Right ventricle myocardium superior (tissue), 1 donor: ENCODE results near the gene ACAP3. TPM values are rescaled to one million over a fixed set of nuclear protein-coding genes. Genes with fewer than 3 reads are reported as not detected.
A peak's percentile ranks its signal among the peaks of the same experiment; 100 is the strongest.
"Not testable (repeated sequence)": the region's sequence is repeated elsewhere in the genome, so short reads cannot be mapped to it uniquely, and the experiment has no call there.

Experiments used
- ATAC-seq: fragments of 200-7000 bp; cut with Tn5 transposase; one replicate; pipeline ENCODE4 v1.9.1; 2020; ENCODE audit warnings: mild to moderate bottlenecking; ENCODE audit not compliant: poor library complexity
- DNase-seq: peaks from one replicate; pipeline ENCODE4 v3.0.0-alpha.2; 2020
- intact Hi-C: fragments of 100-400 bp; cut with DNase I; formaldehyde crosslinking; loops from one replicate; pipeline ENCODE4 v1.11.2; 2022
- total RNA-seq: library from RNA; stranded (reverse); fragmentation: NEBNext Ultra II Directional; extraction: Animal tissue kit (Norgen Biotek cat#: 25700); gene quantifications from one replicate; pipeline ENCODE4 v1.2.1, GENCODE V29; 2021
- donor health status: DM: no; HTN: yes; CAD: no; lungs with severe emphysema.

ACAP3 gene
- total RNA-seq, 1 donor from 2014 or later, result 56.3 TPM

DNA sequence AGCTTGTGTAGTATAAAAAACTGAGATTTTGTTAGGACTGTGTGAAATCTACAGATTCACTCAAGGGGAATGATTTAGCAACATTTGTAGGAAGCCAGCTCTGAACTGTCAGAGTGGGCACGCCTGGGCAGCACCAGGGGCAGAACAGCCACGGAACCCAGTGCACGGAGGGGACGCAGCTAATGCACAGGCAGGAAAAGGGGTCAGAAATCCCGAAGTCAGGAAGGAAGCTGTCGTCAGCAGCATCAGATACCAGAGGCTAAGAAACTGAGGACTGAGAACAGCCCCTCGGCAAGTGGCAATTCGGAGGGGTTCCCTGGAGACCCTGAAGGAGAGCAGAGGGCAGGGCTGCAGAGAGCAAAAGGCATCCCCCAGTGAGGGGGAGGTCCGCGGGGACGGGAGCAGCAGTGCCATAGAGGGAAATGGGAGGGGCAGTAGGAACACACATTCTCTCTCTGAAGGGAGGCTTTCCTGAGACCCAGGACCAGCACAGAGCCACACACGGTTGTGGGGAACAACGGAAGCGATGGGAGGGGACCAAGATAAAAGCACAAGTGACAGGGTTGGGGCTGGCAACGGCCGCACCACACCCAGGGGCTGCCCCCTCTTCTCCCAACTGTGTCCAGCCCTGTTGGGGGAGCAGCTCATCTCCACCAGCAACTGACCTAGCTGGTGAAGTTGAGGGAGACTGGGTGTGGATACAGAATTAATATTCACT, 46.7 kb downstream of the ACAP3 start:
- no peak for DNase-seq
- intact Hi-C loops, result no loop called here
- no peak for ATAC-seq

DNA sequence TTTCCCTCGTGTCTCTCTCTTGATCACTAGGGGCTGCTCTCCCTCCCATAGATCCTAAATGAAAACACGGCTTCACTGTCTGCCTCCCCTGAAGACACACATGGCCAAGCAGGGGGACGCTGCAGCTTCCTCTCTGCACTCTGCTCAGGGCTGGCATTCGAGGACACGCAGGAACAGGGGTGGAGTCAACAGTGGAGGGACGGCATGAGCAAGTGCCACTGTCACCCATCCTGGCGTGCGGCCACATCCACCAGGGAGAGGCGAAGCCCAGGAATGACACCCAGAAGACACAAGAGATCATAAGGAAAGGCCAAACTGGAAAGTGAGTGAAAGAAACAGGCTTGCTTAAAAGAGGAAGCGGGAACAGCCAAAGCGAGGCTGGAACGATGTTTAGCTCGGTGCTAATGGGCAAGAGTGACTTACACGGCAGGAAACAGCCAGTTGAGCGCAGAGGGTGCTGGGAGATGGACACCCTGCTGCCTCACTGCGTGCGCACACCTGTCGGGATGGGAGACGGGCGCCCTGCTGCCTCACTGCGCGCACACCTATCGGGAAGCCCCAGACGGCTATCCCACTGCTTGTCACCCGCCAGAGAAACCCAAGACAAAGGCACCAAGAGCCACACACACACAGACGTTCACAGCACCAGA, 47.7 kb downstream of the ACAP3 start:
- ATAC-seq, result peak; percentile 66
- intact Hi-C loops, result no loop called here

DNA sequence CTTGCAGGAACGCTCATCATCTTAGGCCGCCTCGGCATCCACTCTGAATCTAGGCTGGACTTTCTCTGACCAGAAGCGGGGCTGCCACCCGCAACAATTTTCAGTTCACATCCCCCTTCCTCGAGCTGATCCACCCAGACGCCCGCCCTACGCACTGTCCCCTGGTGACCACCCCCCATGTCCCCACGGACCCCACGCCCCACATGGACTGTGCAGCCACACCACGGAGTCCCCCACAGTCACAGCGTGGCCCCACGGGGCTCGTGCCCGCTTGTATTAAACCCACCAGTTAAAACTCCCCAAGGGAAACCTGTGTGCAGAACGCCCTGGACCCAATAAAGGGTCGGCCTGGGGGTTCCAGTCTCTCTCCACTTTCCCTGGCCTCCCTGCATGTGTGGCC, 48.2 kb downstream of the ACAP3 start:
- intact Hi-C loops, result no loop called here
- no peak for ATAC-seq
- no peak for DNase-seq

More for the DNA sequence above, 47.7 kb downstream of the ACAP3 start:
- DNase-seq, result peak; percentile 70

DNA sequence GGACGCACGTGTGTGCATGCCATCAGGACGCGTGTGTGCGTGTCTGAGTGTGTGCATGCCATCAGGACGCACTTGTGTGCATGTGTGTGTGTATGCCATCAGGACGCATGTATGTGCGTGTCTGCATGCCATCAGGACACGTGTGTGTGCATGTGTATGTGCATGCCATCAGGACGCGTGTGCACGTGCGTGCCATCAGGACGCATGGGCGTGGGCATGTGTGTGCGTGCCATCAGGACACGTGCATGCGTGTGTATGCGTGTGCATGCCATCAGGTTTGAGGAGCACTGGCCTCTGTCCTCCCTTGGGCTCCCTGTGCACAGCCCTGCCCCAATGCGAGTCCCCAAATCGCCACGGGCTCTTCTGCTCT, 48.6 kb downstream of the ACAP3 start:
- ATAC-seq, result no peak
- intact Hi-C loops, result no loop called here
- DNase-seq, result no peak

DNA sequence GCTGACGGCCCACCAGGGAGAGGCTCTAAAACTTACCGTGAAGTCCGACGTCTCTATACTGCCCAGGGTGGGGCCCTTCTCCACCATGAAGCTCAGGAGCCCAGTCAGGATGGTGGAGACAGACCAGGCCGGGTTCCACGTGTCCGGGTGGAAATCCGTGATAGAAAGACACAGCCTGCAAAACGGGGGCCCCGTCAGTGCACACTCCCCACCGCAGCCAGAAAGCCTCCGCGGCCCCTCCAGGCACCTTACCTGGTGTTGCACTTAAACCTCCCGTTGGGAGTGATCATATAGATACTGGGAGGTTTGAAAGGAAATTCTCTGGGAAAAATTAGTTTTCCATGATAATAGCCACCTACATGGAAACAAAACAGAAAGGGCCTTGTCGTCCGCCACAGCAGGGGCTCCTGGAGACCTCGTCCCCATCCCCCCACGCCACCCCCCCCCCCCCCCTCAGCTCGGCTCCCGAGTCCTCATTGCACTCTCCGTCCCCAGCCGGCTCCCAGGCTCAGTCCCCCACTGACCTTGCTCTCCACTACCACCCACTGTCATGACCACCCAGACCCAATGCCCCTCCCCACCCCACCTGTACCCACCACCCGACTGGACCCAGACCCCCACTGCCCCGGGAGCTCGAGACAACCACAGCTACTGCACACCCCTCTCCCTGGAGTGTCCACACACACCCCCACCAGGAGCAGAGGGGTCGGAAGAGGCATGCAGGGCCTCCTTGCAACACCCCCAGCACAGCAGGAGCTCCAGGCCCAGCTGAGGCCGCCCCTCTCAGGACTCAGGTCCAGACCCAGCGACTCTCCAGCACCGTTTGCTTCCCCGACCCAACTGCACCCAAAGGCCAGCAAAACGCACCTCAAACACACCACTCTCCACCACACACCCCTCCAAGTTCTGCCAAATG, 50.5 kb downstream of the ACAP3 start:
- intact Hi-C loops, result no loop called here
- no peak for ATAC-seq
- DNase-seq, result no peak

DNA sequence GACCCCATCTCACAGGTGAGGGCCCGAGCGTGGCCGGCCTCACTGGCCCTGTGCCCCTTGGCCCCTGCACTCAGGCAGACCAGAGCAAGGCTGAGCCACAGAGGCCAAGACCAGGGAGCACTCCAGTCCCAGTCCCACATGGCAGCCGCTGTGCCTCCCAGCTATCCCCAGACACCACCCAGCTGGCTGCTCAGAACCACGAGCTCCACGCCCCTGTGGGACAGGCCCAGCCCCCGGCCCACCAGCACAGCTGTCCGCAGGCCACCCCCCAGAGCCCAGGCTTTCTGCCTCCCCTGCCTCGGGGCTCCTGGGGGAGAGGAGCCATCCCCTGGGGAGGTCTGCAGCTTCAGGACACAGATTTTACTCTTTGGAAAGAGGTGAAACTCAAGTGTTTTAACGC, 52.1 kb downstream of the ACAP3 start:
- no peak for DNase-seq
- ATAC-seq, result no peak
- intact Hi-C loops, result no loop called here

DNA sequence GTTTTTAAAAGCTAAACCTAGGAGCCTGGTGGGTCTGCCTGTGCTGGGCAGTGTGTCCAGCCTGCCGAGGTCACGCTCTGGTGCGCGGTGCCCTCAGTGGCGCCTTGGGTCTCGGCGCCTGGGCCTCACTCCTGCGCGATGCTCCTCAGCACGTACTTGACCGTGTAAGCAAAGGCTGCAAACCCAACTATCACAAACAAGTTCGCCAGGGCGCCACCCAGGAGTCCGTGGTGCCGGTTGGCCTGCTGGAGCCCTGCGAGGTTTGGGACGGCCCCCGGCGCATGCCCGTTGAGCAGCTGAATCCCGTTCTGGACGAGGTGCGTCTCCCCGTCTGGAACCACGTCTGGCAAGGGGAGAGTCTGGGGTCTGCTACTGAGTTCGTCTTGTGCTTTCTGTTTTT, 52.7 kb downstream of the ACAP3 start:
- ATAC-seq (no peak), DNase-seq (no peak)
- intact Hi-C loops, result no loop called here

DNA sequence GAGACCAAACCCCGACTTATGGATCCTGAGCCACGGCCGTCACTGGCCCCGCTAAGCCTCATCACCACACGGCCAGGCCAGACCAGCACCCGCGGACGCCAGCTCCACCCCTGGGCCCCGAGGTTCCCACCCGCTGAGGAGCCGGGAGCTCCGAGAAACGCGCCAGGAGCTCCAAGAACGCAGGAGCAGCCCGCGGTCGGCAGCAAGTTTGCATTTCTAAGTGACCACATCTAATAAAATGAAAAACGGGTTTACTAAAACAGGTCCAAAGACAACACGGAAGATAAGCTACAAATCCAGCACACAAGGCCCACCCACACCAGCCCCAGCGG, 53.1 kb downstream of the ACAP3 start:
- DNase-seq, result no peak

DNA sequence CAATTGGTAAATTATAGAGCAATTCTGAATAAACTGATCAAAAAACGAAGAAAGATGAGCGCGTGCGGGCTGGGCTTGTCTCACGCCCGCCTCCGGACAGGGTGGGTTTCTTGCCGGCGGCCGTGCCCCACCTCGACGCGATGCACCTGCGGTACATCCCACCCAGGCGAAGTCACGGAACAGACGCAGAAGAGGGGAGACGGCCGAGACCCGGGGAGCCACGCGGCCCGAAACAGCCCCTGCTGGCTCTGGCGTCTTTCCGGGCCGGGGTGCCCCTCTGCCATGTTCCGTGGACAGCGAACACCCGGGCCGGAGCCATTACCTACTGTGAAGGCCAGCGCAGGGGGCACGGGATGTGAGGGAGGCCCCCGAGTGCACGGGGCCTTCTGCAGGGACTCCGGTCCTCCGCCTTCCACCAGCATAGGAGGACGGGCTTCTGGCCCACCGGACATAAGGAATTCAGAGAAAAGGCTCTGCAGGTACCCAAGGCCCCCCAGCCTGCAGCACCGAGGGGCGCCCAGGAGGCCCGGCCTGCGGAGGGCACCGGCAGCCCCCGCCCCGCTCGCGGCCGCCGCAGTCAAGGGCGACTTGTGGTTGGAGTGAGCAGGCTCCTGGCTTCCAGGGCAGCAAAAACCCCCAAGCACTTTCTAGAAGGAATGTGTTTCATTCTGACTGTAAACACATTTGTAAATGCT, 53.6 kb downstream of the ACAP3 start:
- intact Hi-C loops, result no loop called here
- ATAC-seq (no peak), DNase-seq (no peak)

More for the DNA sequence above, 53.1 kb downstream of the ACAP3 start:
- intact Hi-C loops, result no loop called here
- no peak for ATAC-seq

DNA sequence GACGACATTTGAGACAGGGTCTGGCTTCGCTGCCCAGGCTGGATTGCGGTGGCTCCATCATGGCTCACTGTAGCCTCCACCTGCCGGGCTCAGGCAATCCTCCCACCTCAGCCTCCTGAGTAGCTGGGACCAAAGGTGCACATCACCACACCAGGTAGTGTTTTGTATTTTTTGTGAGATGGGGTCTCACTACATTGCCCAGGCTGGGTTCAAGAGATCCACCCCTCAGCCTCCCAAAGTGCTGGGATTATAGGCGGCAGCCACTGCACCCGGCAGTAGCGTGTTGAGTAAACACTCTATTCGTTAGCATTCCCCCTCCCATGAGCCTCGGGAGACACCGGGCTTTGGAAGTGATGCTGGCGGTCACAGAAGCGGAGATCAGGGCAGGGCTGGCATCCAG, 54.4 kb downstream of the ACAP3 start:
- intact Hi-C loops, result no loop called here
- DNase-seq, result no peak
- no peak for ATAC-seq

DNA sequence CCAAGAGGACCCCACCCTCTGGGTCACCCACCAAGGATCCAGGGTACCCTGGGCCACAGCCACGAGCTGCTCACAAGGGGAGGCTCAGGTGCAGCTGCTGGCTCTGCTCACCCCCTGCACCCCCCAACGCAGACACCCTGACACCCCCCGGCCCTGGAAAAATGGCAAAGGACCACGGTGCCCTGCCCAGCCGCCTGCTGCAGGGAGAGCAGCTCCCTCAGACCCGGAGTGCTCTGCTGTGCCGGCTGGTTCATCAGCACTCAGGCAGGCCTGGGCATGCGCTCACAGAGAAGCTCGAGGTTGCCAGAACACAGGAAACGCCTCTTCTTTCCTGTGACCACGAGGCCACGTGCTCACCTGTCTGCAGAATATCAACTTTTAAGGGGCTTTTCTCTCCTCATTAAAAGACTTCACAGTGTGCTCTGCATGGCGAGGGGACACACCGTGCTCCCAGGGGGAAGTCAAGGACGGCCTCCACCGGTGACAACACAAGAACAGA, 56.9 kb downstream of the ACAP3 start:
- intact Hi-C loops, result no loop called here
- ATAC-seq (no peak), DNase-seq (no peak)

DNA sequence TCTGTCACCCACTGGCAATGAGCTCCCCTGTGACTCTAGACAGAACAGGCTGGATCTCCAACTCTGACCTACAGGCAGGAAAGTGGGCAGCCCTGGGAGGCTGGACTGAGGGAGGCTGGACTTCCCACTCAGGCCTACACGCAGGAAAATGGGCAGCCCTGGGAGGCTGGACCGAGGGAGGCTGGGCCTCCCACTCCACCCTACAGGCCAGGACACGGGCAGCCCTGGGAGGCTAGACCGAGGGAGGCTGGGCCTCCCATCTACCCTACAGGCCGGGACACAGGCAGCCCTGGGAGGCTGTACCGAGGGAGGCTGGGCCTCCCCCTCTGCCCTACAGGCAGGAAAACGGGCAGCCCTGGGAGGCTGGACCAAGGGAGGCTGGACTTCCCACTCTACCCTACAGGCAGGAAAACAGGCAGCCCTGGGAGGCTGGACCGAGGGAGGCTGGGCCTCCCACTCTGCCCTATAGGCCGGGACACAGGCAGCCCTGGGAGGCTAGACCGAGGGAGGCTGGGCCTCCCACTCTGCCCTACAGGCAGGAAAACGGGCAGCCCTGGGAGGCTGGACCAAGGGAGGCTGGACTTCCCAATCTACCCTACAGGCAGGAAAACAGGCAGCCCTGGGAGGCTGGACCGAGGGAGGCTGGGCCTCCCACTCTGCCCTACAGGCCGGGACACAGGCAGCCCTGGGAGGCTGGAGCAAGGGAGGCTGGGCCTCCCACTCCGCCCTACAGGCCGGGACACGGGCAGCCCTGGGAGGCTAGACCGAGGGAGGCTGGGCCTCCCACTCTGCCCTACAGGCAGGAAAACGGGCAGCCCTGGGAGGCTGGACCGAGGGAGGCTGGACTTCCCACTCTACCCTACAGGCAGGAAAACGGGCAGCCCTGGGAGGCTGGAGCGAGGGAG, 59.5 kb downstream of the ACAP3 start:
- intact Hi-C loops, ATAC-seq, DNase-seq: not testable (repeated sequence)

DNA sequence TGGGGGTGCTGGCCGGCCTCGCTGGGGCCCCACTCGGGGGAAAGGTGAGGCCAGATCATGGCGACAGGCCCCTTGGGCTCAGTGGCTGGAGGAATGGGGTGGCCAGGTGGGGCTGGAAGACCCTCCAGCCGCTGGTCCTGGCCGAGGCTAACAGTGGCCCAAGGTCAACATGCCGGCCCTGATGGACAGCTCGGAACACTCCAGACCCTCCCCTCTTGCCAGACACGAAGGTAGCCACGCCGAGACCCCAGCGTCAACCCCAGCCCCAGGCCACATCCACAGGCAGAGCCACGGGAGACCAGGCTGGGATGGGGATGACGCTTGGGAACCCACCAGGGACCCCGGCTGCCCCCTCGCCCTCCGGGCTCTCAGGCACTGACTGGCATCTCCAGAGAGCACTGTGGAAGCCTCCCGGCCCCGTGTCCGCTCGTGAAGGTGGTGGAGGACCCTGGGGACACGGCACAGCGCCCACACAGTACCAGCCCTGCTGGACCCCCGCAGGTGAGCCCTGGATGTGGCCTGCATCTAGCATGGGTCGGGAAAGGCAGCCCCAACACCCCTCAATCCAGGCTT, 60.3 kb downstream of the ACAP3 start:
- ATAC-seq (no peak), DNase-seq (no peak)
- intact Hi-C loops, result no loop called here

DNA sequence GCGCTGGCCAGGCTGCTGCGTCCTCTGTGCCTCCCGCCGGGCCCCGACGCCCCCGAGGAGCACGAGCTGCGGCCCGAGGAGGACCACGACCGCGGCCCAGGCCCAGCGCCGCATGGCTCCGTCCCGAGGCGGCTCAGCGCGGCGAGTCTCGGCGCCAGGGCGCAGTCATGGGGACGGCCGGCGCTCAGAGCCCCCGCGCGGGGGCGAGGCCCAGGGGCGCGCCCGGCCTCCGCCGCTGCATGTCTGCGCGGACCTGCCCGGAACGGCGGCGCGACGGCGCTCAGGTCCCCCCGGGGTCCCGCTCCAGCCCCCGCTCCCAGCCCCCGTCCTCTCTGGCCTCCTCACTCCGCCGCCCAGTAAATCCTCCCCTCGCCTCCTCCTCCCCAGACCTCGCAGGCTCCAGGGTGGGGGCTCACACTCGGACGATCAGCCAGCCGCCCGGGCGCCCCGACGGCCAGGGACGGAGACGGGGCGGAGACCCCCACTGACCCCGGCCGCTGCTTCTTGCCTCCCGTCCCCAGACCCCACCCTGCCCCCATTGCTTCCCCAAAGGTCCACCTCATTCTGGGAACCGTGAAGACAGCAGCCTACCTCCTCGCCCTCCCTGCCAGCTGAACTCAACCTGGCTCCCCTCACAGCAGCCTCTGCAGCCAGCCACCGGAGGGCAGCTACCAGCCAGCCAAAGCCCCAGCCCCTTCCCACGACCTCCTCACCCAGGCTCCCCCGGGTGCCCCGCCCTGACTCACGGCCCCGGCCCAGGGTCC, 61.0 kb downstream of the ACAP3 start, which contains the start of gene C1QTNF12:
C1QTNF12 (minus strand) TSS at position 146 of the 764 bp plus-strand sequence; CDS start at position 114, 32 bp downstream.
- intact Hi-C loops, result no loop called here
- no peak for DNase-seq
- ATAC-seq, result no peak

DNA sequence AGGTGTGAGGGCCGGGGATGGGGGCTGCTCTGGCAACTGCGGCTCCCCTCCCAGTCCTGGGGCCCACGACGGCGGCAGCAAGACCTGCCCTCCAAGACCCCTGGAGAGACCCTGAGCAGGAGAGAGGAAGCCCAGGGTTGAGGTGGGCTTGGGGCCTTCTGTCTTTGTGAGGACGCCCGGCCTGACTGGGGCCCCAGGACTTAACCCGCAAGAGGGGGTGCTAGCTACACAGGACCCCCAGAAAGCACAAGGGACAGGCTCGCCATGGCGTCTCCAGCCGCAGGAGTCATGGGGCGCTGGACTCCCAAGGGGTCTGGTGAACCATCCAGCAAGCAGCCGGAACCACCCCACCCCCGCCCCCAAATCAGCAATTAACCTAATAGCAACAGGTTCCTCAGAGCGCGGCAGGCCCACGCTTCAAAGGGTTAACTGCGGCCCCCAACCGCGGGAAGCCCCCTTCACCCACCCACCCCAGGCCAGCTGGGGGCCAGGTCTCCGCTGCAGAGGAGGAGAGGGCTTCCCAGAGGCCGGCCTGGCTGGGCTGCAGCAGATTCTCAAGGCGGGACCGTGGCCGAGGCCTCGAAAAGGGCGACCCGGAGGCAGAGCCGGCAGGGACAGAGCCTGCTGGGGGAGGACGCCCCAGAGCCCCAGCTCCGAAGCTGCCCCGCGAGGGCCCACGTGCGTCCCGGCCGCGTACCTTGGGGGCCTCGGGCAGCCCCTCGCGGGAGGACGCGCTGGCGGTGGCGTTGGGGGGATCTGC, 61.7 kb downstream of the ACAP3 start:
- no peak for DNase-seq
- intact Hi-C loops, result no loop called here
- no peak for ATAC-seq

DNA sequence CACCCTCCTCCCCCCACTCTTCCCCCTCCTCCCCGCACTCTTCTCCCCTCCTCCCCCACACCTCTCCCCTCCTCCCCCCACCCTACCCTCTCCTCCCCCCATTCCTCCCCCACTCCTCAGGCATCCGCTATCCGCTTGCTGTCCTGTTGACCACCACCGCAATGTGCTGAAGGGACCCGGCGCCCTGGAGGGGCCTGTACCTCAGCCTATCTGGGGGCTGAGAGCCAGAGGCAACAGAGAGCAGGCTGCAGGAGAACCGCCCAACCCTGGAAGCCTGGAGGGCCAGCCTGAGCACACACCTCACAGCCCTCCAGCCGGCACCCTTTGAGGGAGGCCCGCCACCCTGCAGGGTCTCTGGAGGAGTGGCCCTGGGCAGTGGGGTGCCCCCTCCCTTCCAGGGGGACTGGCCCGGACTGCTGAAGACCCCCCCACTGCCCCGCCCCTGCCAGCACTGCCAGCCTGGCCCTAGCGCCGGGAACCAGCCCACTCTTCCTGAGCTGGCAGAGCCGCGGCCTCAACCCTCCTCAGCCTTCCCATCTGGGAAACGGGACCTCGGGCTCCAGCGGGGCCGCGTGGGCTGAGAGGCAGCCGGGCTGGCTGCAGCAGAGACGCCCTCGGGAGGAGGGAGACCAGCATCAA, 62.4 kb downstream of the ACAP3 start:
- DNase-seq, result no peak
- intact Hi-C loops, result no loop called here
- no peak for ATAC-seq
